ENCODE data around the gene PRDM16. TPM values are rescaled to one million over a fixed set of nuclear protein-coding genes. Genes with fewer than 3 reads are reported as not detected.
A peak's percentile ranks its signal among the peaks of the same experiment; 100 is the strongest.

The PRDM16 gene
- total and polyA plus RNA-seq, 2 of the 13 experiments (the other 11 are each of a cell fraction or from before 2014, with no cell fraction given): 0.15 to 0.81 TPM

DNA sequence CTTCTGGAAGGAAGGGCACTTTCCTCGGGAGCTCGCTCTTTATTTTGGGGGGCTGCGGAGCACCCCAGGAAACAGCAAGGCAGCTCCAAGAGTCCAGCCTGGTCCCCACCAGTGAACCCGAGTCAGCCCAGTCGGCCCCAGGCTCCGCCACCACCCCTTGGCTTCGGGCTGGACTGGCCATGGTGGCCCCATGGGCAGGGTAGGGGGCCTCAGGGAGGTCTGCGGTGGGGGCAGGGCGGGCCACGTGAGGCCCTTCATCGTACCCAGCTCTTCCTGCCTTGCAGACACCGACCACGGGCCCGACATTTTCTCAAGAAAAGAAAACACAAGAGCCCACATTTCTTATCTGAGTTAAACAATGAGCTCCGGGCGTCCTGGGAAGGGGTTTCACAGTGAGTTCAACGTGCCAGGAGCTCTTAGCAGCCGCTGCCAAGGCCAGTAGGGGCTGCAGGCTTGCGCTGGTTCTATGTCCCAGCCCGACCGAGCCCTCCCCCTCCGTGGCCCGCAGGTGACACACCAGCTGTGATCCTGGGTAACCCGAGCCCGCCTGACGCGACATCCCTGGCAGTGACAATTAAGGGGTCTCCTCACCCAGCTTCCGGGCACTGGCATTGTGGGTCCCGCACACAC is 66.2 kb downstream of the PRDM16 start:
- ChIA-PET POLR2A (interaction anchor here (1.1 kb wide), 1 partner anchor 9 kb away, joined by 4 read pairs; no protein-coding TSS in a partner anchor), CTCF (ENCODE audit: low intra/inter-chr PET ratio, low total read pairs) (no interaction called here)
- H3K36me3 ChIP-seq (replicated peaks in 1 of 2; ENCODE audit: control insufficient read depth in 1 of 2, insufficient read depth in 2 of 2, low read length in 2 of 2): no peaks in the 10 kb centered on the region
- H2AFZ ChIP-seq (ENCODE audit: low read length): no peak overlapping the region
- peak overlapping the region; percentile 1 for H3K27ac ChIP-seq (ENCODE audit: extremely low read length, insufficient read depth, low read length)
- in situ Hi-C loops (cut with HindIII; ENCODE audit: extremely low pct_ligation_motif_present, low pct_unique_long_range_greater_than_20kb): no loop called here
- no peaks in the 10 kb centered on the region for H3K9me3 ChIP-seq (ENCODE audit: low read length)
- FAIRE-seq: no peak
- no peak for DNase-seq (ENCODE audit: low spot score)
- H3K27me3 ChIP-seq (ENCODE audit: control insufficient read depth in 1 of 2, insufficient read depth in 2 of 2, low read length in 2 of 2): peaks cover 0 to 4% of the 10 kb centered on the region in 2 experiments; a peak in 2 of 5 replicates
- WGBS (ENCODE audit: low lambda C conversion rate): 70% methylated on average over 15 of the region's 29 CpGs
- H3K79me2 ChIP-seq (ENCODE audit: insufficient read depth, low read length): no peaks in the 10 kb centered on the region
- H3K4me2 ChIP-seq (ENCODE audit: low read depth, low read length): no peak overlapping the region
- no TSS peak for BruUV-seq (replicated peaks)
- intact Hi-C loops (cut with micrococcal nuclease; ENCODE audit: unreplicated experiment): no loop called here
- H4K20me1 ChIP-seq (ENCODE audit: insufficient read depth, low read length): no peaks in the 10 kb centered on the region
- no peak for ATAC-seq
- no peak overlapping the region for H3K9ac ChIP-seq (ENCODE audit: insufficient read depth, low read depth, low read length)
- no peak overlapping the region for H3K4me3 ChIP-seq (replicated peaks in 1 of 3; ENCODE audit: insufficient read depth in 1 of 3, low read depth in 2 of 3, low read length in 3 of 3)
- peaks cover 81% of the 10 kb centered on the region for H3K4me1 ChIP-seq (ENCODE audit: insufficient read depth, low read length)
- TF ChIP-seq, protein P1, sequence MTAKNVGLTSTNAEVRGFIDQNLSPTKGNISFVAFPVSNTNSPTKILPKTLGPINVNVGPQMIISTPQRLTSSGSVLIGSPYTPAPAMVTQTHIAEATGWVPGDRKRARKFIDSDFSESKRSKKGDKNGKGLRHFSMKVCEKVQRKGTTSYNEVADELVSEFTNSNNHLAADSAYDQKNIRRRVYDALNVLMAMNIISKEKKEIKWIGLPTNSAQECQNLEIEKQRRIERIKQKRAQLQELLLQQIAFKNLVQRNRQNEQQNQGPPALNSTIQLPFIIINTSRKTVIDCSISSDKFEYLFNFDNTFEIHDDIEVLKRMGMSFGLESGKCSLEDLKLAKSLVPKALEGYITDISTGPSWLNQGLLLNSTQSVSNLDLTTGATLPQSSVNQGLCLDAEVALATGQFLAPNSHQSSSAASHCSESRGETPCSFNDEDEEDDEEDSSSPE (CRISPR knock-in tag; IDR thresholded peaks at IDR 0.05): no peak
- TF ChIP-seq MAF1 (CRISPR knock-in tag; IDR thresholded peaks at IDR 0.05; ENCODE audit: borderline replicate concordance) (no peak), SIX1 (CRISPR knock-in tag; IDR thresholded peaks at IDR 0.05; ENCODE audit: borderline replicate concordance) (no peak), FOXA3 (CRISPR knock-in tag; IDR thresholded peaks at IDR 0.05) (no peak), ZKSCAN8 (CRISPR knock-in tag; IDR thresholded peaks at IDR 0.05; ENCODE audit: borderline replicate concordance) (no peak), AGO2 (optimal IDR thresholded peaks at IDR 0.05; ENCODE audit: low read depth, low read length) (no peak), POGZ (CRISPR knock-in tag; IDR thresholded peaks at IDR 0.05) (no peak), ZBTB8A (CRISPR knock-in tag; IDR thresholded peaks at IDR 0.05; ENCODE audit: borderline replicate concordance, low read depth) (no peak), ZFP36 (IDR thresholded peaks at IDR 0.05; ENCODE audit: borderline replicate concordance, low read depth, low read length, partially characterized antibody) (no peak), RAD21 (CRISPR knock-in tag; IDR thresholded peaks at IDR 0.05) (no peak), CHCHD3 (CRISPR knock-in tag; IDR thresholded peaks at IDR 0.05) (no peak), ZNF510 (CRISPR knock-in tag; IDR thresholded peaks at IDR 0.05; ENCODE audit: low read depth) (no peak)
- TF ChIP-seq, protein P2, sequence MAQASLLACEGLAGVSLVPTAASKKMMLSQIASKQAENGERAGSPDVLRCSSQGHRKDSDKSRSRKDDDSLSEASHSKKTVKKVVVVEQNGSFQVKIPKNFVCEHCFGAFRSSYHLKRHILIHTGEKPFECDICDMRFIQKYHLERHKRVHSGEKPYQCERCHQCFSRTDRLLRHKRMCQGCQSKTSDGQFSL (CRISPR knock-in tag; IDR thresholded peaks at IDR 0.05): no peak
- TF ChIP-seq, protein P3, sequence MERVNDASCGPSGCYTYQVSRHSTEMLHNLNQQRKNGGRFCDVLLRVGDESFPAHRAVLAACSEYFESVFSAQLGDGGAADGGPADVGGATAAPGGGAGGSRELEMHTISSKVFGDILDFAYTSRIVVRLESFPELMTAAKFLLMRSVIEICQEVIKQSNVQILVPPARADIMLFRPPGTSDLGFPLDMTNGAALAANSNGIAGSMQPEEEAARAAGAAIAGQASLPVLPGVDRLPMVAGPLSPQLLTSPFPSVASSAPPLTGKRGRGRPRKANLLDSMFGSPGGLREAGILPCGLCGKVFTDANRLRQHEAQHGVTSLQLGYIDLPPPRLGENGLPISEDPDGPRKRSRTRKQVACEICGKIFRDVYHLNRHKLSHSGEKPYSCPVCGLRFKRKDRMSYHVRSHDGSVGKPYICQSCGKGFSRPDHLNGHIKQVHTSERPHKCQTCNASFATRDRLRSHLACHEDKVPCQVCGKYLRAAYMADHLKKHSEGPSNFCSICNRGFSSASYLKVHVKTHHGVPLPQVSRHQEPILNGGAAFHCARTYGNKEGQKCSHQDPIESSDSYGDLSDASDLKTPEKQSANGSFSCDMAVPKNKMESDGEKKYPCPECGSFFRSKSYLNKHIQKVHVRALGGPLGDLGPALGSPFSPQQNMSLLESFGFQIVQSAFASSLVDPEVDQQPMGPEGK (CRISPR knock-in tag; IDR thresholded peaks at IDR 0.05): no peak
- TF ChIP-seq, protein P4, sequence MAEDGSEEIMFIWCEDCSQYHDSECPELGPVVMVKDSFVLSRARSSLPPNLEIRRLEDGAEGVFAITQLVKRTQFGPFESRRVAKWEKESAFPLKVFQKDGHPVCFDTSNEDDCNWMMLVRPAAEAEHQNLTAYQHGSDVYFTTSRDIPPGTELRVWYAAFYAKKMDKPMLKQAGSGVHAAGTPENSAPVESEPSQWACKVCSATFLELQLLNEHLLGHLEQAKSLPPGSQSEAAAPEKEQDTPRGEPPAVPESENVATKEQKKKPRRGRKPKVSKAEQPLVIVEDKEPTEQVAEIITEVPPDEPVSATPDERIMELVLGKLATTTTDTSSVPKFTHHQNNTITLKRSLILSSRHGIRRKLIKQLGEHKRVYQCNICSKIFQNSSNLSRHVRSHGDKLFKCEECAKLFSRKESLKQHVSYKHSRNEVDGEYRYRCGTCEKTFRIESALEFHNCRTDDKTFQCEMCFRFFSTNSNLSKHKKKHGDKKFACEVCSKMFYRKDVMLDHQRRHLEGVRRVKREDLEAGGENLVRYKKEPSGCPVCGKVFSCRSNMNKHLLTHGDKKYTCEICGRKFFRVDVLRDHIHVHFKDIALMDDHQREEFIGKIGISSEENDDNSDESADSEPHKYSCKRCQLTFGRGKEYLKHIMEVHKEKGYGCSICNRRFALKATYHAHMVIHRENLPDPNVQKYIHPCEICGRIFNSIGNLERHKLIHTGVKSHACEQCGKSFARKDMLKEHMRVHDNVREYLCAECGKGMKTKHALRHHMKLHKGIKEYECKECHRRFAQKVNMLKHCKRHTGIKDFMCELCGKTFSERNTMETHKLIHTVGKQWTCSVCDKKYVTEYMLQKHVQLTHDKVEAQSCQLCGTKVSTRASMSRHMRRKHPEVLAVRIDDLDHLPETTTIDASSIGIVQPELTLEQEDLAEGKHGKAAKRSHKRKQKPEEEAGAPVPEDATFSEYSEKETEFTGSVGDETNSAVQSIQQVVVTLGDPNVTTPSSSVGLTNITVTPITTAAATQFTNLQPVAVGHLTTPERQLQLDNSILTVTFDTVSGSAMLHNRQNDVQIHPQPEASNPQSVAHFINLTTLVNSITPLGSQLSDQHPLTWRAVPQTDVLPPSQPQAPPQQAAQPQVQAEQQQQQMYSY (CRISPR knock-in tag; IDR thresholded peaks at IDR 0.05): no peak
- TF ChIP-seq, protein P5, sequence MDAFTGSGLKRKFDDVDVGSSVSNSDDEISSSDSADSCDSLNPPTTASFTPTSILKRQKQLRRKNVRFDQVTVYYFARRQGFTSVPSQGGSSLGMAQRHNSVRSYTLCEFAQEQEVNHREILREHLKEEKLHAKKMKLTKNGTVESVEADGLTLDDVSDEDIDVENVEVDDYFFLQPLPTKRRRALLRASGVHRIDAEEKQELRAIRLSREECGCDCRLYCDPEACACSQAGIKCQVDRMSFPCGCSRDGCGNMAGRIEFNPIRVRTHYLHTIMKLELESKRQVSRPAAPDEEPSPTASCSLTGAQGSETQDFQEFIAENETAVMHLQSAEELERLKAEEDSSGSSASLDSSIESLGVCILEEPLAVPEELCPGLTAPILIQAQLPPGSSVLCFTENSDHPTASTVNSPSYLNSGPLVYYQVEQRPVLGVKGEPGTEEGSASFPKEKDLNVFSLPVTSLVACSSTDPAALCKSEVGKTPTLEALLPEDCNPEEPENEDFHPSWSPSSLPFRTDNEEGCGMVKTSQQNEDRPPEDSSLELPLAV (CRISPR knock-in tag; conservative IDR thresholded peaks at IDR 0.05; ENCODE audit: low read depth): no peak
